ENCODE results near the gene RPL10. TPM values are rescaled to one million over a fixed set of nuclear protein-coding genes. Genes with fewer than 3 reads are reported as not detected.
A peak's percentile ranks its signal among the peaks of the same experiment; 100 is the strongest.

The RPL10 gene
- total and polyA plus RNA-seq, 2 experiments from 2014 or later: 1,000 to 2,299 TPM

GRCh38 chrX:154363706-154364439 is 34.3 kb upstream of the RPL10 start:
- no peak for DNase-seq (ENCODE audit: low read depth in 1 of 2, low spot score in 1 of 2)
- no peaks in the 10 kb centered on the region for H3K9me3 ChIP-seq (ENCODE audit: low read depth)
- no peaks in the 10 kb centered on the region for H3K27me3 ChIP-seq
- TF ChIP-seq CTCF (IDR thresholded peaks at IDR 0.05; ENCODE audit: low read depth, low read length): no peak
- no peak overlapping the region for H3K27ac ChIP-seq
- peaks cover 74% of the 10 kb centered on the region for H3K36me3 ChIP-seq
- no peak overlapping the region for H3K4me3 ChIP-seq
- H3K4me1 ChIP-seq (ENCODE audit: low read depth): peaks cover 9% of the 10 kb centered on the region

DNA sequence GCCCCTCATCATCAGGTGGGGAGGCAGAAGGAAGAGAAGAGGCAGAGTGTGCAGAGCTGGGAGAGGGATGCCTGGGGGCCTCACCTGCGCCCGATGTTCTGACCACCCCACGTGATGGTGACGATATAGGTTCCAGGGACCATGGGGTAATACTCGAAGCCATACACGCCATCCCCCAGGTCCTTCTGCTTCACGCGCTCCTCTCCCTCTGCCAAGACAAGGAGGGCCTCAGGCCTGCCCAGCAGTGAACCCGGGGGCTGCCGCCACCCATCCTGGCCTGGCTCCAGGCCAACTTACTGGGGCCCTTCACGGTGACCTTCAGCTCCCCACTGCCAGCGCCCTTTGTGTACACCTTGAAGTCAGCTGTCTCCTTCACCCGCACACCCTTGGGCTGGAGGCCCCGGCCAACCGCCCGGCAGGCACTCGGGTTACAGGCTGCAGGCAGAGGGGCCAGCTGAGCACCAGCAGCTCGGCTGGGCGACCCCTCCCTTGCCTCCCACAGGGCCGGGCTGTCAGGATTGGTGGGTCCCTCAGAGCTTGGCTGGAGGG is 33.1 kb upstream of the RPL10 start:
- Histone ChIP-seq H3K4me3 (no peak overlapping the region), H3K27me3 (no peaks in the 10 kb centered on the region), H3K36me3 (peaks cover 64% of the 10 kb centered on the region), H3K27ac (peak overlapping the region; percentile 69), H3K4me1 (ENCODE audit: low read depth) (peaks cover 9% of the 10 kb centered on the region), H3K9me3 (ENCODE audit: low read depth) (no peaks in the 10 kb centered on the region)
- peak in 1 of 2 donors; percentile 49 for DNase-seq (ENCODE audit: low read depth in 1 of 2, low spot score in 1 of 2)
- TF ChIP-seq CTCF (IDR thresholded peaks at IDR 0.05; ENCODE audit: low read depth, low read length): no peak

GRCh38 chrX:154365997-154366665 is 32.0 kb upstream of the RPL10 start:
- peaks cover 9% of the 10 kb centered on the region for H3K4me1 ChIP-seq (ENCODE audit: low read depth)
- peaks cover 58% of the 10 kb centered on the region for H3K36me3 ChIP-seq
- no peak for TF ChIP-seq CTCF (IDR thresholded peaks at IDR 0.05; ENCODE audit: low read depth, low read length)
- no peak for DNase-seq (ENCODE audit: low read depth in 1 of 2, low spot score in 1 of 2)
- H3K27ac ChIP-seq: peak overlapping the region; percentile 69
- no peaks in the 10 kb centered on the region for H3K9me3 ChIP-seq (ENCODE audit: low read depth)
- H3K27me3 ChIP-seq: no peaks in the 10 kb centered on the region
- H3K4me3 ChIP-seq: no peak overlapping the region

- H3K9me3 ChIP-seq (ENCODE audit: low read depth): no peaks in the 10 kb centered on the region
- H3K27ac ChIP-seq: peak overlapping the region; percentile 69
- no peak for DNase-seq (ENCODE audit: low read depth in 1 of 2, low spot score in 1 of 2)
- no peak overlapping the region for H3K4me3 ChIP-seq
- peaks cover 53% of the 10 kb centered on the region for H3K36me3 ChIP-seq
- no peak for TF ChIP-seq CTCF (IDR thresholded peaks at IDR 0.05; ENCODE audit: low read depth, low read length)
- H3K27me3 ChIP-seq: no peaks in the 10 kb centered on the region
- H3K4me1 ChIP-seq (ENCODE audit: low read depth): peaks cover 9% of the 10 kb centered on the region
Measured at GRCh38 chrX:154366666-154367055, 31.5 kb upstream of the RPL10 start.

DNA sequence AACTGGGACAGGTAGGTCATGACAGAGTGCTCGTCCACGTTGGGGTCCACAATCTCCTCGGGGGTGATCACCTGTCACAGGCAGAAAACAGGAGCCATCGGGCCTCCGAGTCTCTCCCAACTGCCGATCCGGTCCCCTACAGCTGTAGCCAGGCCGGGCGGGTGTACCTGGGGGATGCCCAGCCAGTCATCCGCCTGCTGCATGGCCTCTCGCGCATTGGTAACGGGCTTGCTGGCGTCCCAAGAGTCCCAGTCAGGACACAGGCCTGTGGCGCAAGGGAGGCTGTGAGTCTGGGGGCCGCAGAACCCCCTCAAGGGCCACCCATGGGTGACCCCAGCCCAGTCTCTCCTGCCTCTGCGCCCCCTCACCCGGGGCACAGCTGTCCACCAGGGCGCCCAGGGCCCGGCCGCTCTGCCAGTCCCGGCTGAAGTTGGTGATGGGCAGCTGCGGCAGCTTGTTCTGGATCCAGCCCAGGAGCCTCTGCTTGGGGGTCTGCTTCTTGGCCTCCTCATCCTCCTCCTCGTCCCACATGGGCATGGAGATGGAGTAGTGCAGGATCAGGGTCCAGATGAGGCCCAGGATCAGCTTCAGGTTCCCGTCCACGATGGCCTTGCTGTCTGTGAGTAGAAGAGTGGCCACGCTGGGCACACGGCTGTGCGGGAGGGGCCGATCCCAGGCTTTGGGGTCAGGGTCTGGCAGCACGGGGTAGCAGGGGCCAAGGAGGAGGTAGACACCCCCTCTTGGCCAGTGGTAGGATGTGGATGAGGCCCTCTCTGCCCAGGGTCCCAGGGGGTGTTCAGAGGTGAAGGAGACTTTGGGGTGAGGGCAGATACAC is 30.5 kb upstream of the RPL10 start:
- Histone ChIP-seq H3K4me3 (no peak overlapping the region), H3K27me3 (no peaks in the 10 kb centered on the region), H3K27ac (peak overlapping the region; percentile 100), H3K36me3 (peaks cover 42% of the 10 kb centered on the region), H3K4me1 (ENCODE audit: low read depth) (peaks cover 12% of the 10 kb centered on the region), H3K9me3 (ENCODE audit: low read depth) (no peaks in the 10 kb centered on the region)
- TF ChIP-seq CTCF (IDR thresholded peaks at IDR 0.05; ENCODE audit: low read depth, low read length): no peak
- DNase-seq (ENCODE audit: low read depth in 1 of 2, low spot score in 1 of 2): no peak

All from cardiac muscle cell (in vitro differentiated cells and primary cell).